ENCODE results near the gene SENP7. TPM values are rescaled to one million over a fixed set of nuclear protein-coding genes. Genes with fewer than 3 reads are reported as not detected.

The SENP7 gene
- total RNA-seq, 2 donors from 2014 or later: 18.9 to 34.4 TPM

Other genes starting within 250 kb of the SENP7 start
- under 1 TPM; 0.09 to 0.45 TPM for gene IMPG2, start 192.6 kb downstream of the SENP7 start, total RNA-seq
- 10 to 100 TPM; 32.9 to 44.1 TPM for gene TRMT10C, start 48.7 kb upstream of the SENP7 start, total RNA-seq
- 100 to 1,000 TPM; 199 to 209 TPM for gene PCNP, start 61.0 kb upstream of the SENP7 start, total RNA-seq
- gene ZBTB11, start 163.9 kb upstream of the SENP7 start, total RNA-seq: 10 to 100 TPM; 22.7 to 48.1 TPM
- gene RPL24, start 173.5 kb upstream of the SENP7 start, total RNA-seq: 1,000 to 10,000 TPM; 1,662 to 1,709 TPM
- gene CEP97, start 211.4 kb upstream of the SENP7 start, total RNA-seq: 10 to 100 TPM; 16.1 to 20.0 TPM